WTC11 (cell line): ENCODE measurements around the gene OAF. TPM values are rescaled to one million over a fixed set of nuclear protein-coding genes. Genes with fewer than 3 reads are reported as not detected.

Experiments used
- ATAC-seq: fragments of 200-7000 bp; cut with Tn5 transposase; 2 replicates; pipeline ENCODE4 v1.10.0; 2021; ENCODE audit warnings: mild to moderate bottlenecking, moderate library complexity
- CTCF ChIA-PET: fragments of 300-600 bp; sonication (Branson Sonifier 250); formaldehyde crosslinking; loops from one replicate; lab custom pipeline; 2021; ENCODE audit warnings: antibody characterized with exemption; lab: Charles Lee
- POLR2A ChIA-PET: fragments of 350-600 bp; sonication (Branson Sonifier 250); formaldehyde crosslinking; loops from one replicate; lab custom pipeline; 2021; ENCODE audit warnings: antibody characterized with exemption; lab: Charles Lee
- DNase-seq: peaks from one replicate; pipeline ENCODE4 v3.0.0; 2021; ENCODE audit warnings: low spot score
- H3K27ac Mint-ChIP-seq: 2 replicates; pipeline ENCODE4 v1.8.0; 2021; ENCODE audit warnings: mixed read lengths
- H3K27me3 Mint-ChIP-seq: 2 replicates; pipeline ENCODE4 v1.8.0; 2021; ENCODE audit warnings: low read depth, mild to moderate bottlenecking, moderate library complexity, mixed read lengths
- H3K36me3 Mint-ChIP-seq: 2 replicates; pipeline ENCODE4 v1.8.0; 2021; ENCODE audit warnings: mixed read lengths
- H3K4me1 Mint-ChIP-seq: 2 replicates; pipeline ENCODE4 v1.8.0; 2022; ENCODE audit warnings: mixed read lengths
- H3K4me3 Mint-ChIP-seq: 2 replicates; pipeline ENCODE4 v1.8.0; 2021; ENCODE audit warnings: mild to moderate bottlenecking, moderate library complexity, mixed read lengths
- H3K9me3 Mint-ChIP-seq: 2 replicates; pipeline ENCODE4 v1.8.0; 2021; ENCODE audit warnings: mixed read lengths
- AFF4 ChIP-seq: sonication (generic); formaldehyde crosslinking; IDR thresholded peaks from 2 replicates; pipeline ENCODE4 v1.8.1; 2023; ENCODE audit warnings: mild to moderate bottlenecking, missing genetic modification reagents, borderline replicate concordance
- ATF2 ChIP-seq: sonication (generic); formaldehyde crosslinking; IDR thresholded peaks from 2 replicates; pipeline ENCODE4 v1.8.1; 2022; ENCODE audit warnings: low read depth, missing genetic modification reagents, borderline replicate concordance
- E2F1 ChIP-seq: sonication (generic); formaldehyde crosslinking; IDR thresholded peaks from 2 replicates; pipeline ENCODE4 v1.8.0; 2022; ENCODE audit warnings: mild to moderate bottlenecking, missing genetic modification reagents
- IRF2 ChIP-seq: sonication (generic); formaldehyde crosslinking; IDR thresholded peaks from 2 replicates; pipeline ENCODE4 v1.8.0; 2022; ENCODE audit warnings: low read depth, missing genetic modification reagents, borderline replicate concordance
- JUN ChIP-seq: sonication (generic); formaldehyde crosslinking; IDR thresholded peaks from 2 replicates; pipeline ENCODE4 v1.8.0; 2023; ENCODE audit warnings: mild to moderate bottlenecking, missing genetic modification reagents
- NFATC4 ChIP-seq: fragments of 250-450 bp; sonication (Bioruptor Pico); IDR thresholded peaks from 2 replicates; pipeline ENCODE4 v1.9.0; 2021; ENCODE audit warnings: mild to moderate bottlenecking
- NFYB ChIP-seq: sonication (generic); formaldehyde crosslinking; conservative IDR thresholded peaks from 2 replicates; pipeline ENCODE4 v1.8.0; 2022; ENCODE audit warnings: low read depth, missing genetic modification reagents
- PREB ChIP-seq: sonication (generic); formaldehyde crosslinking; IDR thresholded peaks from 2 replicates; pipeline ENCODE4 v1.8.1; 2022; ENCODE audit warnings: mild to moderate bottlenecking, missing genetic modification reagents, moderate library complexity, borderline replicate concordance
- SOX15 ChIP-seq: fragments of 250-450 bp; sonication (Bioruptor Pico); IDR thresholded peaks from 2 replicates; pipeline ENCODE4 v1.9.0; 2021; ENCODE audit warnings: mild to moderate bottlenecking
- SP1 ChIP-seq: sonication (generic); formaldehyde crosslinking; conservative IDR thresholded peaks from 2 replicates; pipeline ENCODE4 v1.8.1; 2022; ENCODE audit warnings: missing genetic modification reagents
- TEAD4 ChIP-seq: sonication (generic); formaldehyde crosslinking; IDR thresholded peaks from 2 replicates; pipeline ENCODE4 v1.8.0; 2022; ENCODE audit warnings: mild to moderate bottlenecking, missing genetic modification reagents
- USF1 ChIP-seq: sonication (generic); formaldehyde crosslinking; IDR thresholded peaks from 2 replicates; pipeline ENCODE4 v1.8.0; 2022; ENCODE audit warnings: mild to moderate bottlenecking, missing genetic modification reagents
- ZBTB21 ChIP-seq: sonication (generic); formaldehyde crosslinking; IDR thresholded peaks from 2 replicates; pipeline ENCODE4 v1.8.1; 2023; ENCODE audit warnings: mild to moderate bottlenecking, missing genetic modification reagents, borderline replicate concordance
- ZNF281 ChIP-seq: sonication (generic); formaldehyde crosslinking; IDR thresholded peaks from 2 replicates; pipeline ENCODE4 v1.8.0; 2023; ENCODE audit warnings: mild to moderate bottlenecking, missing genetic modification reagents
- total RNA-seq: library from RNA; stranded (reverse); gene quantifications from 3 replicates; pipeline ENCODE4 v1.2.3, GENCODE V29; 2021
- TF ChIP-seq, protein P1 (sequence below): fragments of 250-450 bp; sonication (Bioruptor Pico); IDR thresholded peaks from 2 replicates; pipeline ENCODE4 v1.9.0; 2021; ENCODE audit warnings: mild to moderate bottlenecking, borderline replicate concordance
- TF ChIP-seq, protein P2 (sequence below): fragments of 250-450 bp; sonication (Bioruptor Pico); IDR thresholded peaks from 2 replicates; pipeline ENCODE4 v1.9.0; 2021; ENCODE audit warnings: mild to moderate bottlenecking
- TF ChIP-seq, protein P3 (sequence below): sonication (generic); formaldehyde crosslinking; IDR thresholded peaks from 2 replicates; pipeline ENCODE4 v1.8.1; 2023; ENCODE audit warnings: mild to moderate bottlenecking, missing genetic modification reagents

The OAF gene
- total RNA-seq, 1 experiment from 2014 or later = 5.6 TPM

DNA sequence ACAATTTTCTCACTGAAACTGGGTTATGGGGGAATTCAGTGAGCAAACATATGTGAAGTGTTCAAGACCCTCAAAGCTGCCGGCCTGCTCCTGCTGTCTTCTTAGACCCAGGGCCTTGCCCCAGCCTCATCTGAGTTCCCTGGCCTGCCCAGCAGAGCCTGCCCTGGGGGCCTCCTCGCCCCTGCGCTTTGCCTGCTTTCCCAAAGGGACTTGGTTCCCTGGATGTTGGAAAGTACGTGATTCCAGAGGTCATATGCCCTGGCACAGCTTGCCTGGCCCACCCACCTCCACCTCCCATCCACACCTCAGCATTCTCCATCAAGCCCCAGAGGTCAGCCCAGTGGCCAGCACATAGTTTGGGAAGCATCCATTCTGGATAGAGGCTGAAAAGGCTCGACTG lies 15.4 kb downstream of the OAF start:
- H3K4me1 Mint-ChIP-seq = peaks cover 15% of the 10 kb centered on the region
- no peaks in the 10 kb centered on the region for H3K9me3 Mint-ChIP-seq
- H3K27ac Mint-ChIP-seq = no peak overlapping the region
- DNase-seq (no peak), ATAC-seq (no peak)
- ChIA-PET CTCF (interaction anchor here (1.1 to 3.9 kb wide), 8 partner anchors 9 to 114 kb away, joined by 3 to 48 read pairs (median 10); partner anchors contain the start of gene POU2F3), POLR2A (no interaction called here)
- no peak overlapping the region for H3K4me3 Mint-ChIP-seq
- H3K27me3 Mint-ChIP-seq = peaks cover 14% of the 10 kb centered on the region
- no peaks in the 10 kb centered on the region for H3K36me3 Mint-ChIP-seq
- TF ChIP-seq TEAD4 (CRISPR knock-in tag) = no peak
- no peak for TF ChIP-seq SP1 (CRISPR knock-in tag)
- no peak for TF ChIP-seq IRF2 (CRISPR knock-in tag)
- TF ChIP-seq NFATC4 (CRISPR knock-in tag) = no peak
- no peak for TF ChIP-seq E2F1
- no peak for TF ChIP-seq ATF2 (CRISPR knock-in tag)
- no peak for TF ChIP-seq USF1
- TF ChIP-seq PREB (CRISPR knock-in tag) = no peak
- TF ChIP-seq SOX15 (CRISPR knock-in tag) = no peak
- no peak for TF ChIP-seq ZBTB21 (CRISPR knock-in tag)
- no peak for TF ChIP-seq ZNF281
- TF ChIP-seq, protein P1, sequence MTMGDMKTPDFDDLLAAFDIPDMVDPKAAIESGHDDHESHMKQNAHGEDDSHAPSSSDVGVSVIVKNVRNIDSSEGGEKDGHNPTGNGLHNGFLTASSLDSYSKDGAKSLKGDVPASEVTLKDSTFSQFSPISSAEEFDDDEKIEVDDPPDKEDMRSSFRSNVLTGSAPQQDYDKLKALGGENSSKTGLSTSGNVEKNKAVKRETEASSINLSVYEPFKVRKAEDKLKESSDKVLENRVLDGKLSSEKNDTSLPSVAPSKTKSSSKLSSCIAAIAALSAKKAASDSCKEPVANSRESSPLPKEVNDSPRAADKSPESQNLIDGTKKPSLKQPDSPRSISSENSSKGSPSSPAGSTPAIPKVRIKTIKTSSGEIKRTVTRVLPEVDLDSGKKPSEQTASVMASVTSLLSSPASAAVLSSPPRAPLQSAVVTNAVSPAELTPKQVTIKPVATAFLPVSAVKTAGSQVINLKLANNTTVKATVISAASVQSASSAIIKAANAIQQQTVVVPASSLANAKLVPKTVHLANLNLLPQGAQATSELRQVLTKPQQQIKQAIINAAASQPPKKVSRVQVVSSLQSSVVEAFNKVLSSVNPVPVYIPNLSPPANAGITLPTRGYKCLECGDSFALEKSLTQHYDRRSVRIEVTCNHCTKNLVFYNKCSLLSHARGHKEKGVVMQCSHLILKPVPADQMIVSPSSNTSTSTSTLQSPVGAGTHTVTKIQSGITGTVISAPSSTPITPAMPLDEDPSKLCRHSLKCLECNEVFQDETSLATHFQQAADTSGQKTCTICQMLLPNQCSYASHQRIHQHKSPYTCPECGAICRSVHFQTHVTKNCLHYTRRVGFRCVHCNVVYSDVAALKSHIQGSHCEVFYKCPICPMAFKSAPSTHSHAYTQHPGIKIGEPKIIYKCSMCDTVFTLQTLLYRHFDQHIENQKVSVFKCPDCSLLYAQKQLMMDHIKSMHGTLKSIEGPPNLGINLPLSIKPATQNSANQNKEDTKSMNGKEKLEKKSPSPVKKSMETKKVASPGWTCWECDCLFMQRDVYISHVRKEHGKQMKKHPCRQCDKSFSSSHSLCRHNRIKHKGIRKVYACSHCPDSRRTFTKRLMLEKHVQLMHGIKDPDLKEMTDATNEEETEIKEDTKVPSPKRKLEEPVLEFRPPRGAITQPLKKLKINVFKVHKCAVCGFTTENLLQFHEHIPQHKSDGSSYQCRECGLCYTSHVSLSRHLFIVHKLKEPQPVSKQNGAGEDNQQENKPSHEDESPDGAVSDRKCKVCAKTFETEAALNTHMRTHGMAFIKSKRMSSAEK (CRISPR knock-in tag) = no peak
- TF ChIP-seq, all 79 proteins: peak for 0

DNA sequence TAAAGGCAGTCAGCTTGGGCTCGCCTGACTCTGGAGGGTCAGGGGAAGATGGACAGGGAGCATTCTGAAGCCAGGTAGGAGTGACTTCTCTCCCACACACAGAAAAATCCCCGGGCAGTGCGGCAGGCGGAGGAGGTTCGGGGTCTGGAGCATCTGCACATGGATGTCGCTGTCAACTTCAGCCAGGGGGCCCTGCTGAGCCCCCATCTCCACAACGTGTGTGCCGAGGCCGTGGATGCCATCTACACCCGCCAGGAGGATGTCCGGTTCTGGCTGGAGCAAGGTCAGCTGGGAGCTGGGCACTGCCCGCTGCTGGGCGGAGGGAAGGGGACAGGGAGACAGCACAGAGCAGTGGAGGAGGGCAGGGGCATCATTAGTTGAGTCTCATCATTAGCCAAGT lies 15.9 kb downstream of the OAF start:
- DNase-seq (no peak), ATAC-seq (no peak)
- peaks cover 13% of the 10 kb centered on the region for H3K27me3 Mint-ChIP-seq
- POLR2A ChIA-PET = no interaction called here
- CTCF ChIA-PET = interaction anchor here (1.1 to 7.3 kb wide), 4 partner anchors 13 to 76 kb away, joined by 3 to 94 read pairs (median 30); partner anchors contain the start of gene POU2F3
- no peak overlapping the region for H3K27ac Mint-ChIP-seq
- H3K4me3 Mint-ChIP-seq = no peak overlapping the region
- no peaks in the 10 kb centered on the region for H3K9me3 Mint-ChIP-seq
- no peaks in the 10 kb centered on the region for H3K36me3 Mint-ChIP-seq
- H3K4me1 Mint-ChIP-seq = peaks cover 15% of the 10 kb centered on the region
- no peak for TF ChIP-seq JUN (CRISPR knock-in tag)
- no peak for TF ChIP-seq NFYB
- TF ChIP-seq, protein P2, sequence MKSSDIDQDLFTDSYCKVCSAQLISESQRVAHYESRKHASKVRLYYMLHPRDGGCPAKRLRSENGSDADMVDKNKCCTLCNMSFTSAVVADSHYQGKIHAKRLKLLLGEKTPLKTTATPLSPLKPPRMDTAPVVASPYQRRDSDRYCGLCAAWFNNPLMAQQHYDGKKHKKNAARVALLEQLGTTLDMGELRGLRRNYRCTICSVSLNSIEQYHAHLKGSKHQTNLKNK (CRISPR knock-in tag) = no peak
- TF ChIP-seq, protein P3, sequence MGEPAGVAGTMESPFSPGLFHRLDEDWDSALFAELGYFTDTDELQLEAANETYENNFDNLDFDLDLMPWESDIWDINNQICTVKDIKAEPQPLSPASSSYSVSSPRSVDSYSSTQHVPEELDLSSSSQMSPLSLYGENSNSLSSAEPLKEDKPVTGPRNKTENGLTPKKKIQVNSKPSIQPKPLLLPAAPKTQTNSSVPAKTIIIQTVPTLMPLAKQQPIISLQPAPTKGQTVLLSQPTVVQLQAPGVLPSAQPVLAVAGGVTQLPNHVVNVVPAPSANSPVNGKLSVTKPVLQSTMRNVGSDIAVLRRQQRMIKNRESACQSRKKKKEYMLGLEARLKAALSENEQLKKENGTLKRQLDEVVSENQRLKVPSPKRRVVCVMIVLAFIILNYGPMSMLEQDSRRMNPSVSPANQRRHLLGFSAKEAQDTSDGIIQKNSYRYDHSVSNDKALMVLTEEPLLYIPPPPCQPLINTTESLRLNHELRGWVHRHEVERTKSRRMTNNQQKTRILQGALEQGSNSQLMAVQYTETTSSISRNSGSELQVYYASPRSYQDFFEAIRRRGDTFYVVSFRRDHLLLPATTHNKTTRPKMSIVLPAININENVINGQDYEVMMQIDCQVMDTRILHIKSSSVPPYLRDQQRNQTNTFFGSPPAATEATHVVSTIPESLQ = no peak
- no peak for TF ChIP-seq AFF4 (CRISPR knock-in tag)
